ENCODE results near the gene EHD4.

EHD4 gene

DNA sequence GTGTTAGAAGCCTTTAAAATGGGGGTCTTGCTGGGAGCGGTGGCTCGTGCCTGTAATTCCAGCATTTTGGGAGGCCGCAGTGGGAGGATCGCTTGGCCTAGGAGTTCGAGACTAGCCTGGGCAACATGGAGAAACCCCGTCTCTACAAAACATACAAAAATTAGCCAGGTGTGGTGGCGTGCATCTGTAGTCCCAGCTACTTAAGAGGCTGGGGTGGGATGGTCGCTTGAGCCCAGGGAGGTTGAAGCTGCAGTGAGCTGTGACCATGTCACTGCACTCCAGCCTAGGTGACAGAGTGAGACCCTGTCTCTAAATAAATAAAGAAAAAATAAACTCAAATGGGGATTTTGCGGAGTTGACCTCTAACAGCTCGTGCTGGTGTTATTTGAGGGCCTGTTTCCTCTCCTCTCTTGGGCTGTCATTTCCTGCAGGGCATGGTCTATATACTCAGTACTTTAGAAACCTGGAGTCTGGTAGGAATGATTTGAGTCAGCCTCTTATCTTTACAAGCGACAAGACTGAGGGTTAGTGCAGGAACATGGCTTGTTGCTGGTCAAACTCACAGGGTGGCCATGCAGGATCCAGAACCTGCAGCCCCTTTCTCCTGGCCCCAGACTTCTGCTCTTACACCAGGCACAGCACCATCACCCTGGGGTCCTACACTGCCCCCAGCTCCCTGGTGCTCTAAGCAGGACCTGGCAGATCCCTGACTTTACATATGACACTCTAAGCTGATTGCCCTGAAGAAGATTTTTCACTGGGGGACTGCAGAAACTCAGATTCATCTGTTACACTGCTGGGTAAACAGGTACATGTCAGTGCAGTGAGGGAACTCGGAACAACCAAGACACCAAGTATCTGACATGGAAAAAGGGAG lies 15.1 kb downstream of the EHD4 start:
- no peak for DNase-seq (ENCODE audit: low spot score)

DNA sequence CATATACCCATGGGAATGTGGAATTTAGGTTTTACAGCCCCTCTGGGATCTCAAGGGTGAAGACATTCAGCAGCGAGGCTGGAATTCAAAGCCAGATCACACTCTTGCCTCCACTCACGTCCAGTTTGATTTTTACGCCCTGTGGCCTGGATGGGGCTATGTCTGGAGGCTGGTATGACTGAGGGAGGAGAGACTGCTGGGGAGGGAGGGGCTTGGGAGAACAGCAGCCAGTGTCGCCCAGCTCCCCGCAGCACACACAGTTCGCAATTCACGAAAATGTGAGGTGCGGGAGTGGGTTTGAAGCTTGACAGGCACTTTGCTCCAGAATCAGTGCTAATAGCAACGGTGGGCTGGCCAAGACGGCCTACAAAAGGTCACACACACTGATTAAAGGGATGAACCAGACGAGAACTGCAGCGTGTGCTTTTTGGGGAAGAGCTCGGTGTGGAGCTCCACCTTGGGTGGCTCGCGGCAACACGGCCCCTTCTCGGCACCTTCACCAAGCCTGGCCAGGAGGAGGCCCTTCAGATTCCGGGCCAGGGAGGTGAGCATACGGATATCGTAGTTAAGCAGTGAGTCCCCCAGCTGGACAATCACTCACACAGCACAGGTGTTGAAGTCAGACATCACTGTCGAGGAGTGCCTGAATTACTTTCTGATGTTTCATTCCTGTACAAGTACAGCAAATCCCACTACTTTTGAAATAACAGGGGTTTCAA lies 16.4 kb downstream of the EHD4 start:
- DNase-seq (ENCODE audit: low spot score): no peak

GRCh38 chr15:41955100-41955499 lies 17.3 kb downstream of the EHD4 start:
- DNase-seq (ENCODE audit: low spot score): no peak

DNA sequence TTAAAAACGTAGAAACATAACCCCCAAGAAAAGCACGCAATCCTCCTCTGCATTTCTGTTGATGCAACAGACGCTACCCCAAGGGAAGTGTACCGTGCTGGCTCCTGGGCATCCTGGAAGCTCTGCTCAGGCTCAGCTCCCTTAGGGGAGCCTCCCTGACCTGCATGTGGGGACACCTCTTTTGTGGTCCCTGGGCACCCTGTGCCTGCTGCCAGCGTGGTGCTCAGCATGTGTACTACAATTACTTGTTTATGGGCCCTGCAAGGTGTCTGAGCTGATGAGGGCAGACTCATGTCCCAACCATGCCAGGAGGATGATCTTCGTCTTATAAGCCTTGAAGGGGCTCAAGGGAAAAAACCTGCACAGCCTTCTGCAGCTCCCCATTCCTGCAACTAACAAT lies 18.3 kb downstream of the EHD4 start:
- DNase-seq (ENCODE audit: low spot score): no peak

DNA sequence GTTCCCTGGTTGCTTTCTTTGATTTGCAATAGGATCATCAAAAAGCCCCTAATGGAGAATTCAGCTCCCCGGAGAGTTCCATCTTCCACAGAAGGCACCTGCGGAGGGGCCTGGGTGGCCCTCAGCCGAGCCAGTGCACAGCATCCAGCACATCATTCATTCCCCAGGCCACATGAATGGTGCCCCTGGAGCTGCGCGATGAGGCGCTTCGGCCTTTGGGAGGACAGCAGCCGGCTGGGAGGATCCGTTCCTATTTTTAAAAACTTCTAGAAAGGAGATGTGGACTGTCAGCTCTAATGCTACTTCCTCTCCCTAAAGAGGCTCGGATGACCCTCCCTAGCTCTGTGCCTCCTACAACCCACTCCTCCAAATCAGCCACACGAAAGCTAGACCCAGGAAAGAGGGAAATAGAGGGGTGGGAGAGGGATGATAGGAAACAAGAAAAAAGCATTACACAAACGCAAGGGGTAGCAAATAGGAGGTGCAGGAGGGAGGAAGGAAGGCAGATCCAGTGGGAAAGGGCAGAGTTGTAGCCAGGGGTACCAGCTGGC lies 20.3 kb downstream of the EHD4 start:
- no peak for DNase-seq (ENCODE audit: low spot score)

- DNase-seq (ENCODE audit: low spot score): no peak
These were observed 20.8 kb downstream of the EHD4 start for GRCh38 chr15:41951571-41951970.

GRCh38 chr15:41950489-41950888 lies 21.9 kb downstream of the EHD4 start:
- no peak for DNase-seq (ENCODE audit: low spot score)

DNA sequence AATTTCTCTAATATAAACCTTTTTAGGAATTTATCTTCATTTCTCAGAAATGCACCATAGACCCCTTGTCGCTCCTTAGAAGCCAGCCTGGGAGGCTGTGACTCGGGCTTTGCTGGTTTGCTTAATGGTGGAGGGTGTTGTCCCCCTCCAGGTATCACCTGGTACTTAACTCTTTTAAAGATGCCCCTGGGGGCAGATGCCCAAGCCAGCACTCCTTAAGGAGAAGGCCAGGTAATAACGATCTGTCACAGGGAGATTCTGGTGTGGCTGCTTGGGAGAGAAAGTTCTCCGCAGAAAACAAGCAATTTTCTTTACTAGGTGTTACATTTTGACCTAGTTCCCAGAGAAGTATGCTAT lies 22.3 kb downstream of the EHD4 start:
- DNase-seq (ENCODE audit: low spot score): no peak

- no peak for DNase-seq (ENCODE audit: low spot score)
These were observed 22.8 kb downstream of the EHD4 start for GRCh38 chr15:41949401-41950126.

GRCh38 chr15:41948490-41948889 lies 23.9 kb downstream of the EHD4 start:
- no peak for DNase-seq (ENCODE audit: low spot score)

- DNase-seq (ENCODE audit: low spot score): no peak
These were observed 25.4 kb downstream of the EHD4 start for GRCh38 chr15:41946970-41947369.

DNA sequence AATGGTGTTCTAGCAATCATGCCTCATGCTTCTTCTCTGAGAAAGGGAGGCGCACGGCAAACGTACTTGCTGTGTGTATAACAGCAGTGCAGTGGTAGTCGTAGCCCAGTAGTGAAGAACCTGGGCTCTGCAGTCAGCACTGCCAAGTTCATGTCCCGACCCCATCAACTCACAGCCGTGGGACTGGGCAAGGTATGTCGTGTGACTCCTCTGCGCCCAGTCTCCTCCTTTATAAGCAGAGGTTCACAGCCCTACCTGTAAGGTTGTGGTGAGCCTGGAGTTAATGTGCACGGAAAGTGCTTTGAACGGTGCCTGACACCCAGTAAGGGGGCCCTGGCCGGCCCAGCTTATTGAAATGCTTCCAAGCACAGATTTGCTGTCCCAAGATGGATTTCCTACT lies 26.6 kb downstream of the EHD4 start:
- DNase-seq (ENCODE audit: low spot score): no peak

DNA sequence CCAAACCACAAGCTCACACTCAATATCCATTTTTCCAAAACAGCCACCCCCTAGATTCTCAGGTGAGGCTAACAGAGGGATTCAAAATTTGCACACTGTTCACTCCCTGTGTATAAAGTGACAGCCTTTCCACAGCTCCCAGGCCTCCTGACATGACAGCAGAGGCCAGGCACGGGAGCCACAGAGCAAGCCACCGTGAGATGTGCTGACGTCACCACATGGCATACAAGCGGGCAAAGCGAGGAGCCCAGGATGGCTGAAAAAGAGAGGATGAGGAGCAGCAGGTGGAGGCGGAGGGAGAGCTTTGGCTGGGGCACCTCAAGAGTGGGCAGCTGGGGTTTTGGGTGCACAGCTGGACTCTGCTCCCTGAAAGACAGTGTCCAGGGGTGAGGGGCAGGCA lies 27.1 kb downstream of the EHD4 start:
- DNase-seq (ENCODE audit: low spot score): no peak

GRCh38 chr15:41944313-41944940 lies 27.9 kb downstream of the EHD4 start:
- DNase-seq (ENCODE audit: low spot score): no peak

DNA sequence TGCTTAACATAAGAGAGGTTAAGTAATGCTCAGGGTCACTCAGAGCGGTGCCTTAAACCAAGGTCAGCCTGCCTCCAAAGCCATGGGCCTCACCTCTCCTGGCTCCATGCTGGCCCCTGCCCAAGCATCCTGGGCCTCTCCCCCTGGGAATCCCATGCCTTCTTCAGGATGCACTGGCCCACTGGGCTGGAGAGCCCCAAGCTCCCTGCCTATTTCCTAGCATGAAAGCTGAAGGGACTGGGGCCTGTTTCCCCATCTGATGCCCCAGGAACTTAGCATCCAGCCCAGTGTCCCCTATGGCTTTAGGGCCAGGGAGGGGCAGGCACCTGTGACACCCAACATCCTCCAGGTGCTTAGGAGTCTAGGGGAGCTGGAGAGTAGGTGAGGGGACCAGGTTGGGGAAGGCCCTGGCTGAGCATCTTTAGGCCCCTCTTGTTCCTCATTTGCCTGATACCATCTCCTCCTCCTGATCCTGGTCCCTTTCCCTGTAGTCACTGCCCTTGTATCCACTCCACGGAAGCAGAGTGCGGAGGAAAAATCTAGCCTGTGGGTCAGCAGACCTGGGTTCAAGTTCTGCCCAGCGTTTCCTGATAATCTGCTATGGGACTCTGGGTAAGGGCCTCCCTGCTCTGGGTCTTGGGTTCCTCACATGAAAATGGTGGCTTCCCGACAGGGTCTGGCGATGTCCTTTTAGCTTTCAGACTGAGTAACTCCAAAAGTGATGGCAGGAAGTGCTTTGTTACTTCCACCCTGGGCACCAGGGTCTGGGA lies 28.6 kb downstream of the EHD4 start:
- DNase-seq (ENCODE audit: low spot score): no peak

DNA sequence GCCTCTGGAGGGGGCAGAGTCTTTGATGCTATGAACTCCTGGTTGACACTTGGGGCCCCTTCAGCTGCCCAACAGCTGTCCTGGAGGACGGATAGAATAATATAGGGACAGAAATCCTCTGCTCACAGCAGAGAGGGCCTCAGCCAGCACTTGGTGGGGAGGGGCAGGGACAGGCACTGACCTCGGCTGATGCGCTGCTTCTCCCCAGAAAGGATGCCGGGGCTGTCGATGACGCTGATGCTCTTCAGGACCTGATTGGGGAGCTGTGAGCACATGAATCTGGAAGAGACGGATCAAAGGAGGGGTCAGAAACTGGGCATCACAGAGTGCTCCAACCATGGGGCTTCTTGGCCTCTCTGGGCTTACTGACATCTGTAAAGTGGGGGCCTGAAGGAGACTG lies 29.5 kb downstream of the EHD4 start:
- DNase-seq (ENCODE audit: low spot score): no peak

DNA sequence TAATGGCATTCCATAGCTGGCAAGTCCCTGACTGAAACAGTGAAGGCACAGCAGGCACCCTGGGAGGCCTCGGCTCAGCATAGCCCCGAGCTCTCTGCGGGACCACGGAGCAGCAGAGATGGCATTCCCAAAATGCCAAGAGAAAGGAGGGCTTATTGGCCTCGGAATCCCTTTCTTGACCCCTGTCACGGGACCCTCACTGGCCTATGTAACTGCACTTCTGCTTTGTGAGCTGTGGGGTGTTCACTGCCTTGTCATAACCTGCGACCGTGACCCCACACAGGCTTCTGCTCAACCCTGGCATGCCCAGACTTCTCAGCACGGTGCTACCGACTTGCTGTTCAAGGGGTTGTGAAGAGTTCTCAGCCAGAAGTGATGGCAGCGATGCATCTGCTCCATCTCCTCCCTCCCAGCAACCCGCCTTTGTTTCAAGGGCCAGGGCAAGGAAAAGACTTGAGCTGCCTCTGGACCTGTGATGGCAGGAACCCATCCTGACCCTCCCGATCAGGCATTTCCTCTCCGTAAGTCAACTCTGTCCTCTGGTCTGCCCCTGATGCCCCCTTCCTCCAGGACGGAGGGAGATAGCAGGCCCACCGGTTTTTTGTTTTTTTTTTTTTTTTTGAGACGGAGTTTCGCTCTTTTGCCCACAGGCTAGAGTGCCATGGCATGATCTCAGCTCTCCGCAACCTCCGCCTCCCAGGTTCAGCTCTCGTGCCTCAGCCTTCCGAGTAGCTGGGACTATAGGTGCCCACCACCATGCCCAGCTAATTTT lies 30.5 kb downstream of the EHD4 start:
- no peak for DNase-seq (ENCODE audit: low spot score)

DNA sequence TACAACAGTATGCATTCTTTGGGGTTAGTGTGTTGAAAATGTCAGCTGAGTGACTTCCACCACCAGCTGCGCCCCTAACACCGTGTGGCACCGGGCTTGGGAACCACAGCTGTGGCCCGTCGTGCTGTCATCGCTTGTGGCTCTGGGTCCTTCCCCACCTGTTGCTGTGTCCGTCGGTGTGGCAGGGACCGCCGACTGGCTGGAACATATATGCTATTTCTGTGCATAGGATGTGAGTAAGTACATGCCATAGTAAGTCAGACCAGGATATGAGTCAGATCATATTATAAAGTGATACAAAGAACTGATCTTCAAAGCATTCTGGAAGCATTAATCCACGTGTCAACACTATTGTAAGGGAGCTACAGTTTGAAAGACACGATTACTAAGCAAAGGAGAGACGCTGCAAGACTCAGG lies 31.9 kb downstream of the EHD4 start:
- peak; percentile 66 for DNase-seq (ENCODE audit: low spot score)

DNA sequence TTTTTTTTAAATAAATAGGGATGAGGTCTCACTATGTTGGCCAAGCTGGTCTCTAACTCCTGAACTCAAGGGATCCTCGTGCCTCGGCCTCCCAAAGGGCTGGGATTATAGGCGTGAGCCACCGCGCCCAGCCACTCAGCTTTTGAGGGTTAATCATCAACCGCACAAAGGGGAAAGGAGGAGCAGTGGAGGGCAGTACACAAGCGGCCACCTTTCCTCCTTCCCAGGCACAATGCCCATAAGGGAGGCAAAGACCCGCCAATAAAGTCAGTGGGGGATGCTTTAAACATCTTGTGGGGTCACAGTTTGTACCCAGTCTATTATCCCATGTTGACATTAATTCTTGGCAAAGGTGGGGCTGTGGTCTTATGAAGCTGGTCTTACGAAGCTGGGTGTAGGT lies 32.4 kb downstream of the EHD4 start:
- DNase-seq (ENCODE audit: low spot score): no peak

GRCh38 chr15:41937568-41937923 lies 34.8 kb downstream of the EHD4 start:
- DNase-seq (ENCODE audit: low spot score): no peak
